A673 (cell line): Measurements from ENCODE around the gene ROBO2.

Experiments used
- CTCF ChIP-seq: fragments of 300-800, 200-600 bp; sonication (generic); conservative IDR thresholded peaks from 2 replicates; pipeline ENCODE4 v1.5.1; 2017; ENCODE audit warnings: low read depth, mild to moderate bottlenecking, antibody characterized with exemption, low read length, moderate library complexity, mixed read lengths
- EZH2 ChIP-seq: fragments of 200-600 bp; sonication (generic); IDR thresholded peaks from 2 replicates; pipeline ENCODE4 v1.6.1; 2017; ENCODE audit warnings: borderline replicate concordance, low read depth, mild to moderate bottlenecking, mixed read lengths, antibody characterized with exemption, low read length; ENCODE audit not compliant: poor library complexity, severe bottlenecking

GRCh38 chr3:77489216-77489615, 449.3 kb downstream of the ROBO2 start:
- TF ChIP-seq CTCF (no peak), EZH2 (no peak)
